ENCODE measurements around the gene CEP112.

CEP112 gene

DNA sequence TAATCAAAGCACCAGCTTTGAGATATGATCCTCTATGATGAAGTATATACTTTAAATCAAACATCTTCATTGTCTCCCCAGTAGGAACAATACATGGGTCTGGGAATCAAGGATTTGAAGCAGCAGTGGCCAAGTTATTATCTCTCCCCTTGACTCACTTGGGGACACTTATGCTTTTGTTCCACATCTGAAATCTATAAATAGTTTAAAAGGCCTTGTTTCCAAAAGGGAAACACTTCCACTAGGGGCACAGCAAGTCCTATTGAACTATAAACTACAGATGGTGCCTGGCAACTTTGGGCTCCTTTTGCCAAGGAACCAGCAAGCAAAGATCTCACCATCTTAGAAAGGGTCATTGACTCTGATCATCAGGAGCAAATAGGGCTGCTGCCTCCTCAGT is 16.0 kb upstream of the CEP112 start:
- no peaks in the 10 kb centered on the region for H3K9me2 ChIP-seq (replicated peaks; ENCODE audit: insufficient read depth, low read length)
- H3F3A ChIP-seq (ENCODE audit: insufficient read depth): no peaks in the 10 kb centered on the region
- H3K9ac ChIP-seq (ENCODE audit: low read length): no peak overlapping the region
- H3K79me2 ChIP-seq (ENCODE audit: insufficient read depth, low read length): no peaks in the 10 kb centered on the region
- no peaks in the 10 kb centered on the region for H3K36me3 ChIP-seq (ENCODE audit: low read length)
- no peak overlapping the region for H3K4me2 ChIP-seq (ENCODE audit: low read depth, low read length, poor library complexity, severe bottlenecking)
- no peaks in the 10 kb centered on the region for H3K9me3 ChIP-seq (ENCODE audit: insufficient read depth, low read length)
- no peak overlapping the region for H3K27ac ChIP-seq (ENCODE audit: low read depth, low read length)
- no peak overlapping the region for H3K4me3 ChIP-seq (ENCODE audit: insufficient read depth, low read length, poor library complexity, severe bottlenecking)
- no peak for TF ChIP-seq EZH2phosphoT487 (conservative IDR thresholded peaks at IDR 0.05; ENCODE audit: low read length)
- TF ChIP-seq, protein P1, sequence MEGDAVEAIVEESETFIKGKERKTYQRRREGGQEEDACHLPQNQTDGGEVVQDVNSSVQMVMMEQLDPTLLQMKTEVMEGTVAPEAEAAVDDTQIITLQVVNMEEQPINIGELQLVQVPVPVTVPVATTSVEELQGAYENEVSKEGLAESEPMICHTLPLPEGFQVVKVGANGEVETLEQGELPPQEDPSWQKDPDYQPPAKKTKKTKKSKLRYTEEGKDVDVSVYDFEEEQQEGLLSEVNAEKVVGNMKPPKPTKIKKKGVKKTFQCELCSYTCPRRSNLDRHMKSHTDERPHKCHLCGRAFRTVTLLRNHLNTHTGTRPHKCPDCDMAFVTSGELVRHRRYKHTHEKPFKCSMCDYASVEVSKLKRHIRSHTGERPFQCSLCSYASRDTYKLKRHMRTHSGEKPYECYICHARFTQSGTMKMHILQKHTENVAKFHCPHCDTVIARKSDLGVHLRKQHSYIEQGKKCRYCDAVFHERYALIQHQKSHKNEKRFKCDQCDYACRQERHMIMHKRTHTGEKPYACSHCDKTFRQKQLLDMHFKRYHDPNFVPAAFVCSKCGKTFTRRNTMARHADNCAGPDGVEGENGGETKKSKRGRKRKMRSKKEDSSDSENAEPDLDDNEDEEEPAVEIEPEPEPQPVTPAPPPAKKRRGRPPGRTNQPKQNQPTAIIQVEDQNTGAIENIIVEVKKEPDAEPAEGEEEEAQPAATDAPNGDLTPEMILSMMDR (IDR thresholded peaks at IDR 0.05; ENCODE audit: insufficient read depth, low read length, poor library complexity, severe bottlenecking): no peak
- no peak overlapping the region for H2AFZ ChIP-seq (ENCODE audit: low read depth, low read length, severe bottlenecking)
- no peaks in the 10 kb centered on the region for H3K27me3 ChIP-seq (ENCODE audit: low read length)
- H4K20me1 ChIP-seq (ENCODE audit: low read depth, low read length): no peaks in the 10 kb centered on the region

DNA sequence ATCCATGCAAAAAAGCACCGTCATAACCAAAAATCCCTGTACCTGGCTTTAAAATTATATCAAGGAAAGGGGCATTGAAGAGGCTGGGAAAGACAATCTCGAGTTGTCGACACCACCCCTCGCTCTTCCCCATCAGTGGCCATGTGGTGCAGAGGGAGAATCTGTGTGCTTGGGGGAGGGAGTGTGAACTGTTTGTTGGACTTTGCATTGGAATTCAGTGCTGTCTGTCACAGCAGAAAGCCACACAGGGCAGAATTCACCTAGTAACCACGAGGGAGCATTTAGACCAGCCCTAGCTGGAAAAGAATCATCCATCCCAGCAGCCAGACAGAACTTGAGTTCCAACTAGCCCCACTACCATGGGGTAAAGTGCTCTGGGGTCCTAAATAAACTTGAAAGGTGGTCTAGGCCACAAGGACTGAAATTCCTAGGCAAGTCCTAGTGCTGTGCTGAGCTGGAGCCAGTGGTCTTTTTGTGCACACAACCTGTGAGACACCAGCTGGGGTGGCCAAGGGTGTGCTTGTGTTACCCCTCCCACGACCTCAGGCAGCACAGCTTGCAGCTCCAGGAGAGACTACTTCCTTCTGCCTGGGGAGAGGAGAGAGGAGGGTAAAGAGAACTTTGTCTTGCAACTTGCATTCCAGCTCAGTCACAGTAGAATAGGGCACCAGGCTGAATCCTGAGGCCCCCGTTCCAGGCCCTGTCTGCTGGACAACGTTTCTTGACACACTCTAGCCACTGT is 11.5 kb upstream of the CEP112 start:
- Histone ChIP-seq H3F3A (ENCODE audit: insufficient read depth) (no peaks in the 10 kb centered on the region), H3K27me3 (ENCODE audit: low read length) (no peaks in the 10 kb centered on the region), H3K9me2 (replicated peaks; ENCODE audit: insufficient read depth, low read length) (no peaks in the 10 kb centered on the region), H2AFZ (ENCODE audit: low read depth, low read length, severe bottlenecking) (no peak overlapping the region), H3K9me3 (ENCODE audit: insufficient read depth, low read length) (no peaks in the 10 kb centered on the region), H3K9ac (ENCODE audit: low read length) (no peak overlapping the region), H3K79me2 (ENCODE audit: insufficient read depth, low read length) (no peaks in the 10 kb centered on the region), H3K27ac (ENCODE audit: low read depth, low read length) (no peak overlapping the region), H3K4me2 (ENCODE audit: low read depth, low read length, poor library complexity, severe bottlenecking) (no peak overlapping the region), H3K4me3 (ENCODE audit: insufficient read depth, low read length, poor library complexity, severe bottlenecking) (no peak overlapping the region), H3K36me3 (ENCODE audit: low read length) (no peaks in the 10 kb centered on the region), H4K20me1 (ENCODE audit: low read depth, low read length) (no peaks in the 10 kb centered on the region)
- TF ChIP-seq, protein P1 (IDR thresholded peaks at IDR 0.05; ENCODE audit: insufficient read depth, low read length, poor library complexity, severe bottlenecking): no peak
- TF ChIP-seq EZH2phosphoT487 (conservative IDR thresholded peaks at IDR 0.05; ENCODE audit: low read length): no peak

DNA sequence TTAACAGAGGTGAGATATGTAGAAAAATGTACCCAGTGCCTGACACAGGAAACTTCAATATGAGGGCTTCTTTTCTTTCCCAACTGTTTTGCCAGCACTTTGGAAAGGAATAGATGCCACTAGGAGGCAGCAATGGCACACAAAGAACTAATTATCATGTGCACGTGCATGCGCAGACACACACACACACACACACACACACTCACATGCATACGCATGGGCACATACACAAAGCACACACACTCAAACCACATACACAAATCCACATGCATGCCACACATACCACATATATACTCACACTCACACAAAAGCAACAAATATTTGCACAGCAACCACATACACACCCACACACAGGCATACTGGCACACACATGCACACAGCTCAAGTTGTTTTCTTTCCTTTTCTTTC is 8.8 kb upstream of the CEP112 start:
- no peak overlapping the region for H2AFZ ChIP-seq (ENCODE audit: low read depth, low read length, severe bottlenecking)
- no peaks in the 10 kb centered on the region for H3F3A ChIP-seq (ENCODE audit: insufficient read depth)
- no peak overlapping the region for H3K9ac ChIP-seq (ENCODE audit: low read length)
- H3K4me2 ChIP-seq (ENCODE audit: low read depth, low read length, poor library complexity, severe bottlenecking): no peak overlapping the region
- no peaks in the 10 kb centered on the region for H3K9me2 ChIP-seq (replicated peaks; ENCODE audit: insufficient read depth, low read length)
- H3K4me3 ChIP-seq (ENCODE audit: insufficient read depth, low read length, poor library complexity, severe bottlenecking): no peak overlapping the region
- no peaks in the 10 kb centered on the region for H3K27me3 ChIP-seq (ENCODE audit: low read length)
- TF ChIP-seq EZH2phosphoT487 (conservative IDR thresholded peaks at IDR 0.05; ENCODE audit: low read length): no peak
- TF ChIP-seq, protein P1 (IDR thresholded peaks at IDR 0.05; ENCODE audit: insufficient read depth, low read length, poor library complexity, severe bottlenecking): peak; percentile 52
- no peaks in the 10 kb centered on the region for H4K20me1 ChIP-seq (ENCODE audit: low read depth, low read length)
- H3K27ac ChIP-seq (ENCODE audit: low read depth, low read length): no peak overlapping the region
- no peaks in the 10 kb centered on the region for H3K9me3 ChIP-seq (ENCODE audit: insufficient read depth, low read length)
- no peaks in the 10 kb centered on the region for H3K79me2 ChIP-seq (ENCODE audit: insufficient read depth, low read length)
- H3K36me3 ChIP-seq (ENCODE audit: low read length): no peaks in the 10 kb centered on the region

All from SU-DHL-6 (cell line).